Urinary bladder (tissue), 4 donors: Measurements from ENCODE around the gene TCHP. TPM values are rescaled to one million over a fixed set of nuclear protein-coding genes. Genes with fewer than 3 reads are reported as not detected.
"Not testable (repeated sequence)": the region's sequence is repeated elsewhere in the genome, so short reads cannot be mapped to it uniquely, and the experiment has no call there.

Source experiments
- DNase-seq: peaks from one replicate; pipeline ENCODE4 v3.0.0-alpha.2; 2015; ENCODE audit errors: extremely low spot score
- H3K27ac ChIP-seq: one replicate; pipeline ENCODE4 v1.5.1; 2013; ENCODE audit warnings: low read depth, mild to moderate bottlenecking, moderate library complexity
- H3K36me3 ChIP-seq: one replicate; pipeline ENCODE4 v1.6.1; 2013; ENCODE audit warnings: mild to moderate bottlenecking, moderate library complexity; ENCODE audit not compliant: insufficient read depth
- H3K4me1 ChIP-seq: one replicate; pipeline ENCODE4 v1.6.1; 2013; ENCODE audit warnings: mild to moderate bottlenecking, moderate library complexity; ENCODE audit not compliant: insufficient read depth
- H3K4me3 ChIP-seq: one replicate; pipeline ENCODE4 v1.5.1; 2013; ENCODE audit warnings: low read depth, low read length
- whole genome bisulfite sequencing: extraction: QIAGEN DNeasy Blood & Tissue Kit; methylation state at CpG from one replicate; pipeline ENCODE4 v1.1.7; 2013; 5-methylcytosine and 5-hydroxymethylcytosine counted together
- polyA plus RNA-seq: library from polyadenylated mRNA; stranded (reverse); fragments of 200-250 nt; gene quantifications from one replicate; pipeline ENCODE4 v1.2.3, GENCODE V29; 2013
- total RNA-seq: library from RNA; depleted of rRNA; stranded (reverse); fragments of >200 nt; gene quantifications from one replicate; pipeline ENCODE4 v1.2.3, GENCODE V29; 2014
- donor health status: healthy with polysubstance abuse.
- donor health status: healthy.

The TCHP gene
- total and polyA plus RNA-seq, 2 donors: 10.3 to 15.5 TPM

GRCh38 chr12:109888179-109889020, 11.7 kb upstream of the TCHP start:
- Histone ChIP-seq H3K27ac (no peak overlapping the region), H3K4me1 (no peaks in the 10 kb centered on the region), H3K36me3 (no peaks in the 10 kb centered on the region), H3K4me3 (no peak overlapping the region)
- DNase-seq: no peak
- 65% methylated on average over 12 of the region's 12 CpGs for WGBS

DNA sequence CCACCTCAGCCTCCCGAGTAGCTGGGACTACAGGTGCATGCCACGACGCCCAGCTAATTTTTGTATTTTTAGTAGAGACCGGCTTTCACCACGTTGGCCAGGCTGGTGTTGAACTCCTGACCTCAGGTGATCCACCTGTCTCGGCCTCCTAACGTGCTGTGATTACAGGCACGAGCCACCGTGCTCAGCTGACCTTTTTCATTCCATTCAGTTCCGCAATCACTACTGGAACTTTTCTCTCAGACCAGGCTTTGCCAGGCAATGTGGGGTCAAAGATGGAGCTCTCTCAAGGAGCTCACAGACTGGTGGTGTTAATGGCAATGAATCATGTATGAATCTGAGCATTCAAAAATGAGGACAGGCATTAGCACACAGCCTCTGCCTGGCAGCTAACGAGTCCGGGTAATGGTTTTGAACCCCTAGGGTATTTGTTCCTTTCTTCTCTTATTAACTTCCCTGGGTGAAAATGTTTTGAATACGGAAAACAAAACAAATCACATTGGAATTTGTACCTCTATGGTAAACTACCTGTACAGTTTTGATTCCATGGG, 9.4 kb upstream of the TCHP start:
- H3K36me3 ChIP-seq: no peaks in the 10 kb centered on the region
- H3K27ac ChIP-seq: no peak overlapping the region
- no peak overlapping the region for H3K4me3 ChIP-seq
- no peaks in the 10 kb centered on the region for H3K4me1 ChIP-seq
- DNase-seq: no peak
- WGBS: 77% methylated on average over 13 of the region's 13 CpGs

- not testable (repeated sequence) for H3K27ac ChIP-seq, H3K4me3 ChIP-seq, DNase-seq, H3K36me3 ChIP-seq, H3K4me1 ChIP-seq
- 88% methylated on average over 7 of the region's 7 CpGs for WGBS
Observed at GRCh38 chr12:109891731-109892130, 8.3 kb upstream of the TCHP start.

- no peak for DNase-seq
- H3K4me1 ChIP-seq: no peaks in the 10 kb centered on the region
- 90% methylated on average over 1 of the region's 1 CpG for WGBS
- H3K4me3 ChIP-seq: no peak overlapping the region
- no peak overlapping the region for H3K27ac ChIP-seq
- no peaks in the 10 kb centered on the region for H3K36me3 ChIP-seq
Observed at GRCh38 chr12:109892165-109892715, 7.8 kb upstream of the TCHP start.

- no peak overlapping the region for H3K27ac ChIP-seq
- no peaks in the 10 kb centered on the region for H3K36me3 ChIP-seq
- no peak for DNase-seq
- H3K4me3 ChIP-seq: no peak overlapping the region
- no peaks in the 10 kb centered on the region for H3K4me1 ChIP-seq
- 72% methylated on average over 4 of the region's 4 CpGs for WGBS
Observed at GRCh38 chr12:109892748-109893147, 7.3 kb upstream of the TCHP start.

GRCh38 chr12:109893261-109893995, 6.6 kb upstream of the TCHP start:
- WGBS: 77% methylated on average over 7 of the region's 7 CpGs
- no peak overlapping the region for H3K27ac ChIP-seq
- no peaks in the 10 kb centered on the region for H3K4me1 ChIP-seq
- no peak for DNase-seq
- no peak overlapping the region for H3K4me3 ChIP-seq
- H3K36me3 ChIP-seq: no peaks in the 10 kb centered on the region

DNA sequence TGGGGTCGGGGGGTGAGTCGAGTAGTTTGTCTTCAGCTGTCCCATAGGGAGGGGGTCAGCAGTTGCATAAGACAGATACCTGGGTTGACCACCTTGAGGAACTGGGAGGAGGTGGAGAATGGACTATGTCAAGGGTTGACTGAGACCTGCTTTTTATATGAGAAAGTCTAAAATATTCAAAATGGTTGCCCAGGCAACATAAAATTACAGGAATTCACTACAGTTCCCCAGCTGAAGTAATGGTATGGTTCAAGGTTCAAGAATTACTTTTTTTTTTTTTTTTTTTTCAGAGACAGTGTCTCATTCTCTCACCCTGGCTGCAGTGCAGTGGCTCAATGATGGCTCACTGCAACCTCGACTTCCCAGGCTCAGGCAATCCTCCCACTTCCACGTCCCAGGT, 5.1 kb upstream of the TCHP start:
- DNase-seq: no peak
- H3K4me3 ChIP-seq: no peak overlapping the region
- H3K27ac ChIP-seq: no peak overlapping the region
- H3K36me3 ChIP-seq: no peaks in the 10 kb centered on the region
- WGBS: 69% methylated on average over 4 of the region's 4 CpGs
- H3K4me1 ChIP-seq: no peaks in the 10 kb centered on the region

GRCh38 chr12:109896188-109896587, 3.9 kb upstream of the TCHP start:
- Histone ChIP-seq H3K36me3 (no peaks in the 10 kb centered on the region), H3K4me3 (no peak overlapping the region), H3K4me1 (no peaks in the 10 kb centered on the region), H3K27ac (no peak overlapping the region)
- no peak for DNase-seq
- WGBS: 89% methylated on average over 6 of the region's 6 CpGs

DNA sequence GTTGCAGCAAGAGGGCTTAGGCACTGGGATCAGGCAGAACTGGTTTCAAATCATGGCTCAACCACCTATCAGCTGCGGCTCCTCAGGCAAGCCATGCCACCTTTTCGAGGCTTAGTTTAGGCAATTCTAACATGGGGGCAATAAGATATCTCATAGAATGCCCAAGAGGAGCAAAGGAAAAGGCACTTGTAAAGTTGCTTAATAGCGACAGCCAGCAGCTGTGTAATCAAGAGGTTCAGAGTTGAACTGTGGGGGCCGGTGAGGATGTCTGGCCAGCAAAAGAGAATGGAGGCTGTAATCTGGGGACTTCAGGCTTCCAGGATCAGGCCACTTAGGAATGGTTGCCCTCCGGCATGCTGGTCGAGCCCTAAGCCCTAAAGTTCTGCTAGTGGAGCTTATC, 3.0 kb upstream of the TCHP start:
- H3K4me1 ChIP-seq: no peaks in the 10 kb centered on the region
- no peaks in the 10 kb centered on the region for H3K36me3 ChIP-seq
- no peak overlapping the region for H3K4me3 ChIP-seq
- DNase-seq: no peak
- 77% methylated on average over 6 of the region's 6 CpGs for WGBS
- no peak overlapping the region for H3K27ac ChIP-seq

GRCh38 chr12:109899345-109899744, 729 bp upstream of the TCHP start:
- H3K27ac ChIP-seq, H3K4me1 ChIP-seq, DNase-seq, H3K4me3 ChIP-seq, H3K36me3 ChIP-seq: not testable (repeated sequence)
- WGBS: 87% methylated on average over 15 of the region's 15 CpGs

GRCh38 chr12:109900752-109901580, 892 bp downstream of the TCHP start:
- H3K4me3 ChIP-seq: peak overlapping the region; percentile 62
- WGBS: 4% methylated on average over 16 of the region's 16 CpGs
- DNase-seq: no peak
- no peak overlapping the region for H3K27ac ChIP-seq
- H3K36me3 ChIP-seq: peaks cover 3% of the 10 kb centered on the region
- no peaks in the 10 kb centered on the region for H3K4me1 ChIP-seq

- WGBS: 68% methylated on average over 15 of the region's 15 CpGs
Observed at GRCh38 chr12:109902891-109903418, 2.9 kb downstream of the TCHP start.

DNA sequence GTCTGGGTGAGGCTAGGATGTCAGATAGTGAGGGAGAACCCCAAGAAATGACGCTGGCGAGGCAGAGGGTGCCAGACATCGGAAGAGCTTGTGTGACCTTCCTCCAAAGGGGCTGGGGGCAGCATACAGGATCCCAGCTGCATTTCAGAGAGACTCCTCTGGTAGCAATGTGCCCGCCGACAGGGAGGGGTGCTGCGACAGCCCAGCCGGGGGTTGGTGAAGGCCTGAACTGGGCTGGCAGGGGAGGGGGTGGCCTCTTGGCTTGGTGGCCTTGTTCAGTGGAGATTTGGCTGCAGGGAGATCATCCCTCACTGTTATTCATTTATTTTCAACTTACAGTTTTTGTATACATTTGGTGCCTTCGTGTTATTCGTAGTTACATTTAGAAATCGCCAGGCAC, 5.2 kb downstream of the TCHP start:
- 94% methylated on average over 10 of the region's 10 CpGs for WGBS
- H3K27ac ChIP-seq: no peak overlapping the region
- H3K36me3 ChIP-seq: peaks cover 6% of the 10 kb centered on the region
- no peak overlapping the region for H3K4me3 ChIP-seq
- no peaks in the 10 kb centered on the region for H3K4me1 ChIP-seq
- no peak for DNase-seq

More at GRCh38 chr12:109902891-109903418, 2.9 kb downstream of the TCHP start:
- no peak overlapping the region for H3K27ac ChIP-seq
- peaks cover 5% of the 10 kb centered on the region for H3K36me3 ChIP-seq
- no peak for DNase-seq
- no peak overlapping the region for H3K4me3 ChIP-seq
- no peaks in the 10 kb centered on the region for H3K4me1 ChIP-seq
